ENCODE data around the gene PRRG4. TPM values are rescaled to one million over a fixed set of nuclear protein-coding genes. Genes with fewer than 3 reads are reported as not detected.

The PRRG4 gene
- total RNA-seq, 1 donor from 2014 or later, result 12.6 TPM

DNA sequence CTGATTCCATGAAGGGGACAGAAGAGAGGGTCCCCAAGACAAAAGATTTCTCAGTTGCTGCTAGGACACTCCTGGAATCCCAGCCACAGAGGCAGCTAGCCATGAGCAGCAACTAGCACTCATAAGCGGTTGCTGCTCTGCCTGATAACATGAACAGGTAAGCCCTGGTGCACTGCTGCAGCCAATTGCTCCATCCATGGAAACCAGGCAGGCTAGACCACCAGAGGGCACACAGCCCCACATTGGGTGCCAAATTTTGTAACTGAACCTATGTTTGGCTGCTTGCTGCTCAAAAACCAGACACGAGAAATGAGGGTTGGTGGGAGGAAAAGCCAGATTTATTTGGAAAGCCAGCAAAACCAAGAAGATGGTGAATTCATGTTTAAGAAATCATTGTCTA is 40.9 kb downstream of the PRRG4 start:
- no peaks in the 10 kb centered on the region for H3K36me3 ChIP-seq
- H3K4me1 ChIP-seq, result no peaks in the 10 kb centered on the region
- peak; percentile 36 for TF ChIP-seq CTCF (IDR thresholded peaks at IDR 0.05)
- no peak overlapping the region for H3K27ac ChIP-seq
- no peaks in the 10 kb centered on the region for H3K27me3 ChIP-seq
- no peak overlapping the region for H3K4me3 ChIP-seq
- DNase-seq, result no peak
- intact Hi-C loops (cut with DNase I), result no loop called here
- ATAC-seq, result peak; percentile 40
- no peaks in the 10 kb centered on the region for H3K9me3 ChIP-seq

GRCh38 chr11:32874132-32874531 is 44.4 kb downstream of the PRRG4 start:
- H3K36me3 ChIP-seq, result no peaks in the 10 kb centered on the region
- no peak for TF ChIP-seq CTCF (IDR thresholded peaks at IDR 0.05)
- H3K9me3 ChIP-seq, result no peaks in the 10 kb centered on the region
- DNase-seq (no peak), ATAC-seq (no peak)
- H3K4me1 ChIP-seq, result no peaks in the 10 kb centered on the region
- intact Hi-C loops (cut with DNase I), result no loop called here
- H3K4me3 ChIP-seq, result no peak overlapping the region
- H3K27ac ChIP-seq, result no peak overlapping the region
- no peaks in the 10 kb centered on the region for H3K27me3 ChIP-seq

DNA sequence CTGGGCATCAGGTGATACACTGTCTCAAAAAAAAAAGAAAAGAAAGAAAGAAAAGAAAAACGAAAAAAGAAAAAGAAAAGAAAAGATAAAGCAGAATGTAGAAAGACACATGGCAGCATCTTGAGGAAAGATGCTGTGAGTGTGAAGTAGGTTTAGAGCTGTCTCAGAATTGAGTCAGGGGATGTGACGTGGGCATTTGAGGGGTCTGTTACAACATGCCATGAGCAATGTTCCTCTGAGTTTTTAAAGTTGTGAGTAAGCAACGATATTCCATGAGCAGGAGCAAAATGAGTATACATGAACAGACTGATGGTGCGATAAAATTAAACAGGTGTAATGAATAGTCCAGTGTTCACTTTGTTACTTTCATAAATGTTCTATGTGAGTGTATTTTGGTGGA is 51.6 kb downstream of the PRRG4 start:
- H3K4me1 ChIP-seq, result no peaks in the 10 kb centered on the region
- H3K27me3 ChIP-seq, result no peaks in the 10 kb centered on the region
- no peak for TF ChIP-seq CTCF (IDR thresholded peaks at IDR 0.05)
- no peaks in the 10 kb centered on the region for H3K9me3 ChIP-seq
- no peak overlapping the region for H3K4me3 ChIP-seq
- H3K36me3 ChIP-seq, result no peaks in the 10 kb centered on the region
- no peak overlapping the region for H3K27ac ChIP-seq
- ATAC-seq, result no peak
- DNase-seq, result no peak
- intact Hi-C loops (cut with DNase I), result no loop called here

DNA sequence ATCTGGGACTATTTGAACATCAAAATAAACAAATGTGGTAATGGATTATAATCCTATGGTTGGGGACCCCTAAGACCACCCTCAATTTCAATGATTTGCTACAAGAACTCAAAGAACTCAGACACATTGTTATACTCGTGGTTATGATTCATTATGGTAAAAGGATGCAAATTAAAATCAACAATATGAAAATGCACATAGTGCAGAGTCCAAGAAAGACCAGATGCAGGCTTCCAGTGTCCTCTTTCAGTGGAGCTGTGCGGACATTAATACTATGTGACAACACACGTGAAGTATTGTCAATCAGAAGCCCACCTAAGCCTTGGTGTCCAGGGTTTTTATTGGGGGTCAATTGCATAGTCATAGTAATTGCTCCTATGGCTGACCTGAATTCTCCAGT is 53.7 kb downstream of the PRRG4 start:
- H3K27me3 ChIP-seq, result no peaks in the 10 kb centered on the region
- H3K4me3 ChIP-seq, result no peak overlapping the region
- H3K9me3 ChIP-seq, result no peaks in the 10 kb centered on the region
- ATAC-seq (no peak), DNase-seq (no peak)
- no peak overlapping the region for H3K27ac ChIP-seq
- intact Hi-C loops (cut with DNase I), result no loop called here
- no peaks in the 10 kb centered on the region for H3K36me3 ChIP-seq
- no peaks in the 10 kb centered on the region for H3K4me1 ChIP-seq
- TF ChIP-seq CTCF (IDR thresholded peaks at IDR 0.05), result no peak

DNA sequence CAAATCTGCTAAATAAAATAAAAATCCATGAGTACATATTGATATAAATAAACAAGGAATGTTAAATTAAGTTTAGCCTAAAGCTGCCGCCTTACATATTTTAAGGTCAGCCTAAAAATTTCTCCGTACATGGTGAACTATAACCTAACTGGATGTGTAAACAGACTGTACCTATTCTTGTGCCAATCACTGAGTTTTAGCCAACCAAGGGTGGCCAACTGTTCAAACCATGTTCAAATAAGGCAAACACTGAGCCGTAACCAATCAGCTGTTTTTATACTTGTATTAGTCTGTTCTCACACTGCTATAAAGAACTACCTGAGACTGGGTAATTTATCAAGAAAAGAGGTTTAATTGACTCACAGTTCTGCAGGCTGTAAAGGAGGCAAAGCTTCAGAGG is 54.3 kb downstream of the PRRG4 start:
- DNase-seq (no peak), ATAC-seq (no peak)
- Histone ChIP-seq H3K4me3 (no peak overlapping the region), H3K4me1 (no peaks in the 10 kb centered on the region), H3K9me3 (no peaks in the 10 kb centered on the region), H3K27ac (no peak overlapping the region), H3K27me3 (no peaks in the 10 kb centered on the region), H3K36me3 (no peaks in the 10 kb centered on the region)
- TF ChIP-seq CTCF (IDR thresholded peaks at IDR 0.05), result no peak
- intact Hi-C loops (cut with DNase I), result no loop called here

- Histone ChIP-seq H3K4me3 (no peak overlapping the region), H3K27ac (no peak overlapping the region), H3K36me3 (no peaks in the 10 kb centered on the region), H3K9me3 (no peaks in the 10 kb centered on the region), H3K4me1 (no peaks in the 10 kb centered on the region), H3K27me3 (no peaks in the 10 kb centered on the region)
- intact Hi-C loops (cut with DNase I), result no loop called here
- peak; percentile 46 for TF ChIP-seq CTCF (IDR thresholded peaks at IDR 0.05)
- peak; percentile 50 for ATAC-seq
- DNase-seq, result no peak
These were observed 55.1 kb downstream of the PRRG4 start for GRCh38 chr11:32884770-32885384.

Measured in upper lobe of right lung (tissue), 1 donor.